H9 (cell line): ENCODE results near the gene BCAR3. TPM values are rescaled to one million over a fixed set of nuclear protein-coding genes. Genes with fewer than 3 reads are reported as not detected.

Experiments used
- DNase-seq: peaks from one replicate; pipeline ENCODE4 v3.0.0-alpha.2; 2017
- H2AFZ ChIP-seq: one replicate; pipeline ENCODE4 v1.6.1; 2013; ENCODE audit warnings: mild to moderate bottlenecking, low read length, control low read depth, moderate library complexity
- H2AK5ac ChIP-seq: 2 replicates; pipeline ENCODE4 v1.6.1; 2013; ENCODE audit warnings: low read length, control low read depth, mixed read lengths; ENCODE audit not compliant: insufficient read length
- H2BK120ac ChIP-seq: one replicate; pipeline ENCODE4 v1.6.1; 2013; ENCODE audit warnings: low read depth, mild to moderate bottlenecking, low read length, control low read depth, inconsistent platforms; ENCODE audit not compliant: poor library complexity, severe bottlenecking
- H2BK12ac ChIP-seq: 2 replicates; pipeline ENCODE4 v1.6.1; 2013; ENCODE audit warnings: low read length, control low read depth, mixed read lengths, low read depth; ENCODE audit not compliant: insufficient read length
- H2BK15ac ChIP-seq: 2 replicates; pipeline ENCODE4 v1.6.1; 2013; ENCODE audit warnings: low read depth, low read length, control low read depth
- H2BK20ac ChIP-seq: one replicate; pipeline ENCODE4 v1.6.1; 2013; ENCODE audit warnings: low read depth, mild to moderate bottlenecking, low read length, control low read depth, inconsistent platforms; ENCODE audit not compliant: poor library complexity, severe bottlenecking
- H2BK5ac ChIP-seq: 2 replicates; pipeline ENCODE4 v1.6.1; 2013; ENCODE audit warnings: low read length, control low read depth, mixed read lengths; ENCODE audit not compliant: insufficient read length
- H3K14ac ChIP-seq: 2 replicates; pipeline ENCODE4 v1.6.1; 2013; ENCODE audit warnings: low read length, control low read depth; ENCODE audit not compliant: insufficient read depth
- H3K18ac ChIP-seq: 2 replicates; pipeline ENCODE4 v1.6.1; 2013; ENCODE audit warnings: low read depth, mild to moderate bottlenecking, mixed read lengths, low read length, control low read depth; ENCODE audit not compliant: insufficient read length
- H3K23ac ChIP-seq: 2 replicates; pipeline ENCODE4 v1.6.1; 2013; ENCODE audit warnings: low read length, control low read depth, mixed read lengths, low read depth; ENCODE audit not compliant: insufficient read length
- H3K23me2 ChIP-seq: 2 replicates; pipeline ENCODE4 v1.6.1; 2013; ENCODE audit warnings: low read depth, mild to moderate bottlenecking, mixed read lengths, low read length, control low read depth; ENCODE audit not compliant: insufficient read length, poor library complexity, severe bottlenecking
- H3K27ac ChIP-seq: 2 replicates; pipeline ENCODE4 v1.5.1; 2013; ENCODE audit warnings: low read length, control low read depth, mixed read lengths, low read depth; ENCODE audit not compliant: insufficient read length
- H3K27me3 ChIP-seq: 2 replicates; pipeline ENCODE4 v1.6.1; 2013; ENCODE audit warnings: low read length, control low read depth, inconsistent platforms; ENCODE audit not compliant: insufficient read depth
- H3K4ac ChIP-seq: 2 replicates; pipeline ENCODE4 v1.6.1; 2013; ENCODE audit warnings: low read depth, mild to moderate bottlenecking, control low read depth, inconsistent platforms, low read length, moderate library complexity
- H3K4me1 ChIP-seq: 2 replicates; pipeline ENCODE4 v1.6.1; 2013; ENCODE audit warnings: low read length, control low read depth, inconsistent platforms; ENCODE audit not compliant: insufficient read depth
- H3K4me2 ChIP-seq: 2 replicates; pipeline ENCODE4 v1.6.1; 2013; ENCODE audit warnings: low read length, control low read depth, mixed read lengths; ENCODE audit not compliant: insufficient read length, insufficient read depth
- H3K56ac ChIP-seq: 2 replicates; pipeline ENCODE4 v1.6.1; 2013; ENCODE audit warnings: low read depth, mild to moderate bottlenecking, mixed read lengths, low read length, control low read depth; ENCODE audit not compliant: insufficient read length
- H3K79me1 ChIP-seq: 2 replicates; pipeline ENCODE4 v1.6.1; 2013; ENCODE audit warnings: low read depth, mild to moderate bottlenecking, moderate library complexity, low read length, control low read depth, inconsistent platforms; ENCODE audit not compliant: insufficient read depth, poor library complexity, severe bottlenecking
- H3K79me2 ChIP-seq: 2 replicates; pipeline ENCODE4 v1.6.1; 2013; ENCODE audit warnings: low read length, control low read depth, inconsistent platforms; ENCODE audit not compliant: insufficient read depth
- H3K9ac ChIP-seq: 2 replicates; pipeline ENCODE4 v1.6.1; 2013; ENCODE audit warnings: low read length, control low read depth, mixed read lengths; ENCODE audit not compliant: insufficient read length; ENCODE audit errors: extremely low read depth
- H3K9me3 ChIP-seq: one replicate; pipeline ENCODE4 v1.6.1; 2013; ENCODE audit warnings: low read depth, low read length, inconsistent platforms; ENCODE audit not compliant: control insufficient read depth
- H3T11ph ChIP-seq: one replicate; pipeline ENCODE4 v1.6.1; 2013; ENCODE audit warnings: mild to moderate bottlenecking, low read length, control low read depth, inconsistent platforms
- H4K20me1 ChIP-seq: one replicate; pipeline ENCODE4 v1.6.1; 2013; ENCODE audit not compliant: control insufficient read depth, insufficient read length, insufficient read depth
- H4K5ac ChIP-seq: 2 replicates; pipeline ENCODE4 v1.6.1; 2013; ENCODE audit warnings: low read depth, mild to moderate bottlenecking, mixed read lengths, low read length, control low read depth; ENCODE audit not compliant: insufficient read length
- H4K8ac ChIP-seq: replicated peaks from 2 replicates; pipeline ENCODE4 v1.6.1; 2013; ENCODE audit warnings: low read length, control low read depth, mixed read lengths, low read depth; ENCODE audit not compliant: insufficient read length
- H4K91ac ChIP-seq: 2 replicates; pipeline ENCODE4 v1.6.1; 2013; ENCODE audit warnings: low read depth, mild to moderate bottlenecking, moderate library complexity, mixed read lengths, low read length, control low read depth; ENCODE audit not compliant: insufficient read length
- H3K27ac Mint-ChIP-seq, 3 experiments: 2 replicates in 2 of 3; 3 replicates in 1 of 3; pipeline ENCODE4 v1.8.0; 2020 to 2021; ENCODE audit warnings: mixed read lengths in 3 of 3, mild to moderate bottlenecking in 1 of 3, moderate library complexity in 1 of 3
- H3K27me3 Mint-ChIP-seq: 2 replicates; pipeline ENCODE4 v1.8.0; 2021; ENCODE audit warnings: low read depth, mild to moderate bottlenecking, moderate library complexity, mixed read lengths
- H3K36me3 Mint-ChIP-seq, 3 experiments: 2 replicates in 2 of 3; 3 replicates in 1 of 3; pipeline ENCODE4 v1.8.0; 2020 to 2021; ENCODE audit warnings: low read depth in 3 of 3, mixed read lengths in 3 of 3; ENCODE audit not compliant: insufficient read depth in 1 of 3
- H3K4me1 Mint-ChIP-seq, 2 experiments: 2 replicates each; pipeline ENCODE4 v1.8.0; 2020; ENCODE audit warnings: mixed read lengths in 2 of 2
- H3K4me3 Mint-ChIP-seq, 2 experiments: 2 replicates in 1 of 2; 3 replicates in 1 of 2; pipeline ENCODE4 v1.8.0; 2020 to 2021; ENCODE audit warnings: mild to moderate bottlenecking in 2 of 2, mixed read lengths in 2 of 2, moderate library complexity in 1 of 2
- H3K9me3 Mint-ChIP-seq, 2 experiments: 2 replicates in 1 of 2; 3 replicates in 1 of 2; pipeline ENCODE4 v1.8.0; 2020; ENCODE audit warnings: mild to moderate bottlenecking in 2 of 2, mixed read lengths in 2 of 2, moderate library complexity in 1 of 2
- WGBS: extraction: QIAGEN DNeasy Blood & Tissue Kit; methylation state at CpG from one replicate; pipeline ENCODE4 v1.1.7; 2013; ENCODE audit warnings: missing lambda C conversion rate, low lambda C conversion rate, mixed read lengths; ENCODE audit not compliant: insufficient read length; ENCODE audit errors: extremely low coverage; 5-methylcytosine and 5-hydroxymethylcytosine counted together
- total RNA-seq: library from RNA; stranded (reverse); gene quantifications from 2 replicates; pipeline ENCODE4 v1.2.1, GENCODE V29; 2021
- TF ChIP-seq, protein P1 (sequence below): fragments of 200-600 bp; sonication (generic); conservative IDR thresholded peaks from 3 replicates; pipeline ENCODE4 v1.8.0; 2021; ENCODE audit warnings: antibody characterized with exemption, mild to moderate bottlenecking

The BCAR3 gene
- total RNA-seq, 1 experiment from 2014 or later = 4.9 TPM

DNA sequence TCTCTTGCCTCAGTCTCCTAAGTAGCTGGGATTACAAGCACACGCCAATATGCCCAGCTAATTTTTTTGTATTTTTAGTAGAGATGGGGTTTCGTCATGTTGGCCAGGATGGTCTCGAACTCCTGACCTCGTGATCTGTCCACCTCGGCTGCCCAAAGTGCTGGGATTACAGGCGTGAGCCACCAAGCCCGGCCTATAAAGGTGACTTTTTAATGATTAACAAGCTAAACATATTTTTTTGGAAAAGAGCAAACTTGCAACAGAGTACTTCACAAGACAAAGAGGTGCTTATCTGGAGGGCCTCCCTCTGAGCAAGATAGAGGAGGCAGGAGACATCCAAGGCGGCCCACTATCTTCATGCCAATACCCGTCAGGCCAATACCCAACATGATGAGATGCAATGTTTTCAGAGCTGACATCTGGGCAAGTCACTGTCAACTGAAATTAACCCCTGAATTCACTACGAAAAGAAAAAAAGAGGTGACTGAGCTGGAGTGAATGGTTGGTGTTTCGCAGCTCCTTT is 10.5 kb downstream of the BCAR3 start:
- H3K79me2 ChIP-seq = 0 out of 2 replicates have a peak, but pooled peaks cover 3% of the 10 kb centered on the region
- H3K4me1 Mint-ChIP-seq = peaks cover 19 to 23% of the 10 kb centered on the region in 2 experiments
- no peak for DNase-seq

More for the DNA sequence above, 10.5 kb downstream of the BCAR3 start:
- Histone ChIP-seq H2AFZ (no peak overlapping the region), H3K18ac (no peak overlapping the region), H2BK120ac (no peak overlapping the region), H3K9ac (no peak overlapping the region), H3K27me3 (no peaks in the 10 kb centered on the region), H3K14ac (no peak overlapping the region), H3K4me2 (no peak overlapping the region), H3K4me1 (peaks cover 3% of the 10 kb centered on the region; the same call in 1 of the 2 replicates), H4K91ac (no peak overlapping the region), H3K23ac (no peak overlapping the region), H2BK20ac (no peak overlapping the region), H3K9me3 (no peaks in the 10 kb centered on the region), H4K8ac (no peak overlapping the region), H2AK5ac (no peak overlapping the region), H3K56ac (no peak overlapping the region), H3K27ac (no peak overlapping the region), H4K5ac (no peak overlapping the region), H3K23me2 (no peaks in the 10 kb centered on the region), H3T11ph (no peak overlapping the region), H2BK15ac (no peak overlapping the region), H4K20me1 (no peaks in the 10 kb centered on the region), H2BK12ac (no peak overlapping the region), H2BK5ac (no peak overlapping the region), H3K4ac (no peak overlapping the region), H3K79me1 (no peaks in the 10 kb centered on the region)
- H3K27ac Mint-ChIP-seq = no peak overlapping the region
- H3K27me3 Mint-ChIP-seq = no peaks in the 10 kb centered on the region
- WGBS = no CpG with 5 or more reads among the region's 11 CpGs
- no peak overlapping the region for H3K4me3 Mint-ChIP-seq
- TF ChIP-seq, protein P1, sequence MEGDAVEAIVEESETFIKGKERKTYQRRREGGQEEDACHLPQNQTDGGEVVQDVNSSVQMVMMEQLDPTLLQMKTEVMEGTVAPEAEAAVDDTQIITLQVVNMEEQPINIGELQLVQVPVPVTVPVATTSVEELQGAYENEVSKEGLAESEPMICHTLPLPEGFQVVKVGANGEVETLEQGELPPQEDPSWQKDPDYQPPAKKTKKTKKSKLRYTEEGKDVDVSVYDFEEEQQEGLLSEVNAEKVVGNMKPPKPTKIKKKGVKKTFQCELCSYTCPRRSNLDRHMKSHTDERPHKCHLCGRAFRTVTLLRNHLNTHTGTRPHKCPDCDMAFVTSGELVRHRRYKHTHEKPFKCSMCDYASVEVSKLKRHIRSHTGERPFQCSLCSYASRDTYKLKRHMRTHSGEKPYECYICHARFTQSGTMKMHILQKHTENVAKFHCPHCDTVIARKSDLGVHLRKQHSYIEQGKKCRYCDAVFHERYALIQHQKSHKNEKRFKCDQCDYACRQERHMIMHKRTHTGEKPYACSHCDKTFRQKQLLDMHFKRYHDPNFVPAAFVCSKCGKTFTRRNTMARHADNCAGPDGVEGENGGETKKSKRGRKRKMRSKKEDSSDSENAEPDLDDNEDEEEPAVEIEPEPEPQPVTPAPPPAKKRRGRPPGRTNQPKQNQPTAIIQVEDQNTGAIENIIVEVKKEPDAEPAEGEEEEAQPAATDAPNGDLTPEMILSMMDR = no peak
- no peaks in the 10 kb centered on the region for H3K9me3 Mint-ChIP-seq
- H3K36me3 Mint-ChIP-seq = peaks cover 2 to 26% (median 8%) of the 10 kb centered on the region in 3 experiments; a peak in 6 of 7 replicates
